T-helper 17 cell (primary cell): ENCODE results near the gene CYSLTR2. TPM values are rescaled to one million over a fixed set of nuclear protein-coding genes. Genes with fewer than 3 reads are reported as not detected.
"Not testable (repeated sequence)": the region's sequence is repeated elsewhere in the genome, so short reads cannot be mapped to it uniquely, and the experiment has no call there.

ENCODE experiments used
- ATAC-seq: fragments of 150-1000 bp; cut with Tn5 transposase; 2 replicates; pipeline ENCODE4 v1.10.0; 2021; ENCODE audit warnings: mild to moderate bottlenecking, moderate library complexity
- DNase-seq, 3 donors: peaks; one replicate each; pipeline versions ENCODE4 v3.0.0 to v3.0.0-alpha.2; 2020 to 2021
- H3K9me3 ChIP-seq: one replicate; pipeline ENCODE4 v1.7.0; 2013; ENCODE audit warnings: low read length, mild to moderate bottlenecking; ENCODE audit not compliant: control insufficient read depth, poor library complexity, severe bottlenecking
- H3K27ac Mint-ChIP-seq: one replicate; pipeline ENCODE4 v1.8.0; 2022; ENCODE audit warnings: mild to moderate bottlenecking, moderate library complexity, mixed read lengths
- H3K27me3 Mint-ChIP-seq: one replicate; pipeline ENCODE4 v1.8.0; 2022; ENCODE audit warnings: mixed read lengths
- H3K36me3 Mint-ChIP-seq: one replicate; pipeline ENCODE4 v1.8.0; 2022; ENCODE audit warnings: low read depth, mixed read lengths
- H3K4me1 Mint-ChIP-seq: one replicate; pipeline ENCODE4 v1.8.0; 2022; ENCODE audit warnings: mild to moderate bottlenecking, mixed read lengths
- H3K4me3 Mint-ChIP-seq: one replicate; pipeline ENCODE4 v1.8.0; 2022; ENCODE audit warnings: mild to moderate bottlenecking, moderate library complexity, mixed read lengths
- total RNA-seq, 4 donors: library from RNA in 2 of 4; stranded (reverse) in 2 of 4; gene quantifications; one replicate each; pipeline ENCODE4 v1.2.3 and lab custom pipeline; 2022 to 2026

The CYSLTR2 gene
- total RNA-seq, 2 donors from 2014 or later = 2.8 to 5.9 TPM

DNA sequence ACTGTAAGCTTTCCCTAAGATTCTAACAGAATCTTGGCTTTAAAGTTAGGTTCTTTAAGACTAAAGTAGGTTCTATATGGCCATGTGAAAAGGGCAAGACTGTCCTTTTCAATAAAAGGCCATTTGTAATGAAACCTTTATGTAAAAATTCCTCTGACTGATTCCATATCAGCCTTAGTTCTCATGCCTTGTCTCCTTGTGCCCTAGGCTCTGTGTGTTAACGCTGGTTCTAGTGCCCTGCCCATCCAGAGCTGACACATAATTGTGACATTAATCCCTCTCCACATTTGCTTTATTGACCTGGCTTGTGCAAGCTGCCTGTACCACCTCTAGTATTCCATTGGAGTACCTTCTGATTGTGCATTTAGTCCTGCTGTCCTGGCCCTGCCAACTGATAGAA is 28.2 kb downstream of the CYSLTR2 start:
- no peaks in the 10 kb centered on the region for H3K27me3 Mint-ChIP-seq
- ATAC-seq (no peak), DNase-seq (no peak)
- H3K36me3 Mint-ChIP-seq = peaks cover 6% of the 10 kb centered on the region
- no peak overlapping the region for H3K4me3 Mint-ChIP-seq
- H3K9me3 ChIP-seq = no peaks in the 10 kb centered on the region
- no peak overlapping the region for H3K27ac Mint-ChIP-seq
- H3K4me1 Mint-ChIP-seq = peaks cover 27% of the 10 kb centered on the region

DNA sequence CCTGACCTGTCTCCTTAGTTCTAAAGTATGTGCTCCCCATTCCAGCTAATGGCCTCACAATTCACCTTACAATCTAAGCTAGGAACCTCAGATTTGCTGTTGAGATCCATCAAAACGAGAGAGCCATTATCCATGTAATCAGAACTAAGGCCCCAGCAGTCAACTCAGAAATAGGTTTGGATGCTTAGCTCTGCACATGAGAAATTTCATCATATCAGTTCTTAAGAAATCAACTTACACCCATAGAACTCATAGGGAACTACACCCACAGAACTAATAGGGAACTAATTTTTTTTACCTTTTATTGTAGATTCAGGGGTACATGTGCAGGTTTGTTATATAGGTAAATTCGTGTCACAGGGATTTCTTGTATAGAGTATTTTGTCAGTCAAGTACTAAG is 28.7 kb downstream of the CYSLTR2 start:
- H3K27ac Mint-ChIP-seq = no peak overlapping the region

DNA sequence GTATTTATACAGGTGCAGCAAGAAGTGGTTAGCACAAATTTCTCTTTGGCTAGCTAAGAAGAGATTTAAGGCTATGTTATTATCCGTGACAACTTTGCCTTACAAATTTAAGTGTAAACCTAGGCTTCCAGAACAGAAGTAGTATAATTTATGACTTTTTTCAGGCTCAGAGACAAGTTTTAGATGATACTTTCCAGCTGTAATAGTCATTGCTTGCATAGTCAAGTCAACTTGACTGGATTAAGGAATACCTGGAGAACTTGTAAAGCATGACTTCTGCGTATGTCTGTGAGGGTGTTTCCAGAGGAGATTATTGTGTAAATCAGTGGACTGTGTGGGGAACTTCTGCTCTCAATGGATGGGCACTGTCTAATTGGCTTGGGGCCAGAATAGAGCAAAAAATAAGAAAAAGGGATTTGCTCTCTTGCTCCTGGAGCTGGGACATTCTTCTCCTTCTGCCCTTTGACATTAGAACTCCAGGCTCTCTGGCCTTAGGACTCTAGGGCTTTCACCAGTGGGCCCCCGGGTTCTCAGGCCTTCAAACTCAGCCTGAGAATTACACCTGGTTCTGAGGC is 33.0 kb downstream of the CYSLTR2 start:
- ATAC-seq (no peak), DNase-seq (no peak)
- no peaks in the 10 kb centered on the region for H3K27me3 Mint-ChIP-seq
- no peak overlapping the region for H3K4me3 Mint-ChIP-seq
- H3K9me3 ChIP-seq = no peaks in the 10 kb centered on the region
- H3K4me1 Mint-ChIP-seq = peaks cover 3% of the 10 kb centered on the region
- H3K36me3 Mint-ChIP-seq = peaks cover 4% of the 10 kb centered on the region
- H3K27ac Mint-ChIP-seq = no peak overlapping the region

More for the DNA sequence above, 28.7 kb downstream of the CYSLTR2 start:
- H3K36me3 Mint-ChIP-seq = peaks cover 2% of the 10 kb centered on the region
- no peak overlapping the region for H3K4me3 Mint-ChIP-seq
- no peaks in the 10 kb centered on the region for H3K27me3 Mint-ChIP-seq
- H3K9me3 ChIP-seq = no peaks in the 10 kb centered on the region
- peaks cover 22% of the 10 kb centered on the region for H3K4me1 Mint-ChIP-seq
- ATAC-seq (no peak), DNase-seq (no peak)

DNA sequence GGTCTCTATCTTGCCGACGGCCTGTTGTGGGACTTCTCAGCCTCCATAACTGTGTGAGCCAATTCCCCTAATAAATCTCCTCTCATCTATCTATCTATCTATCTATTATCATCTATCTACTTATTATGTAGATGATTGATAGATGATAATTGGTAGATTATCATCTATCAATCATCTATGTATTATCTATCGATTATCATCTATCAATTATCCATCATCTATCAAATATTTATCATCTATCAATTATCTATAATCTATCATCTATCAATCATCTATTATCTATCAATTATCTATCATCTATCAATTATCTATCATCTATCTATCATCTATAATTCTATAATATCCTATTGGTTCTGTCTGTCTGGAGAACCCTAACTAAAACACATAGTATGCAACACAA is 33.5 kb downstream of the CYSLTR2 start:
- no peak for DNase-seq
- peaks cover 4% of the 10 kb centered on the region for H3K36me3 Mint-ChIP-seq
- no peak for ATAC-seq
- H3K27me3 Mint-ChIP-seq = no peaks in the 10 kb centered on the region
- no peak overlapping the region for H3K4me3 Mint-ChIP-seq
- peaks cover under 1% of the 10 kb centered on the region for H3K4me1 Mint-ChIP-seq
- H3K9me3 ChIP-seq = no peaks in the 10 kb centered on the region
- H3K27ac Mint-ChIP-seq = no peak overlapping the region

DNA sequence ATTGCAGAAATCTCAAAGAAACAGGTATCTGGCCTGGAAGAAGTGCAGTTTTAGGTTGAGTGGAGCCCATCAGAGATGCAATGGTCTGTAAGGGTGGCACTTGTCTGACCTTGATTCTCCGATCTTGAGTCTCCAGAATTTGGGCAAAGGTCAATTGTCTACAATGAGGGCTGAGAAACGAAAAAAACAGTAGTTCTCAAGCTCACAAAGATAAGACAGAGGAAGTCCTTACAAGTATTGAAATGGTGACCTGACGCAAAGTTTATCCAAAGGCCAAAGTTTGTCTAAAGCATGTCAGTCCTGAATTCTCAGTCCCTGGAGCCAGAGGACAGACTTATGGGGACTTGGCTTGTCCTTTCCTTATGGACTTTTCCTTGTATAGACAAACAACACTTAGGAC is 40.3 kb downstream of the CYSLTR2 start:
- peaks cover 2% of the 10 kb centered on the region for H3K4me1 Mint-ChIP-seq
- no peak for ATAC-seq
- no peaks in the 10 kb centered on the region for H3K9me3 ChIP-seq
- H3K4me3 Mint-ChIP-seq = no peak overlapping the region
- peaks cover 6% of the 10 kb centered on the region for H3K36me3 Mint-ChIP-seq
- DNase-seq = no peak
- H3K27me3 Mint-ChIP-seq = no peaks in the 10 kb centered on the region
- no peak overlapping the region for H3K27ac Mint-ChIP-seq

DNA sequence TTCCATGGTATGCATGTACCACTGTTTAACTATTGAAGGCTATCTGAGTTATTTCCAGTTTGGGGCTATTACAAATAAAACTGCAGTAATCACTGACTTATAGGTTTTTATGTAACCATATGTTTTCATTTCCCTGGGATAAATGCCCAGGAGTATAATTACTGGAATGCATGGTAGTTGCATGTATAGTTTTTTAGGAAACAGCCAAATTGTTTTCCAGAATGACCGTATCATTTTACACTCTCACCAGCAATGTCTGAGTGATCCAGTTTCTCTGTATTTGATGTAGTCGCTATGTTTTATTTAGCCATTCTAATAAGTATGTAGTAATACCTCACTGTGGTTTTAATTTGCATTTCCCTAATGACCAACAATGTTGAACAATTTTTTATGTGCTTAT is 42.0 kb downstream of the CYSLTR2 start:
- Mint-ChIP-seq H3K36me3 (peaks cover 9% of the 10 kb centered on the region), H3K27me3 (no peaks in the 10 kb centered on the region), H3K27ac (no peak overlapping the region), H3K4me3 (no peak overlapping the region), H3K4me1 (peaks cover 2% of the 10 kb centered on the region)
- DNase-seq = no peak
- no peaks in the 10 kb centered on the region for H3K9me3 ChIP-seq
- no peak for ATAC-seq

DNA sequence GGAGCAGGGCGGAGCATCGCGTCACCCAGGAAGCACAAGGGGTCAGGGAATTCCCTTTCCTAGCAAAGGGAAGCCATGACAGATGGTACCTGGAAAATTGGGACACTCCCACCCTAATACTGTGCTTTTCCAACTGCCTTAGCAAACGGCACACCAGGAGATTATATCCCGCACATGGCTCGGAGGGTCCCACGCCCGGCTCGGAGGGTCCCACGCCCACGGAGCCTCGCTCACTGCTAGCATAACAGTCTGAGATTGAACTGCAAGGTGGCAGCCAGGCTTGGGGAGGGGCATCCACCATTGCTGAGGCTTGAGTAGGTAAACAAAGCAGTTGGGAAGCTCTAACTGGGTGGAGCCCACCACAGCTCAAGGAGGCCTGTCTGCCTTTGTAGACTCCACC is 42.9 kb downstream of the CYSLTR2 start:
- H3K27me3 Mint-ChIP-seq, H3K36me3 Mint-ChIP-seq, H3K9me3 ChIP-seq, H3K4me3 Mint-ChIP-seq, ATAC-seq, H3K4me1 Mint-ChIP-seq, H3K27ac Mint-ChIP-seq, DNase-seq: not testable (repeated sequence)

DNA sequence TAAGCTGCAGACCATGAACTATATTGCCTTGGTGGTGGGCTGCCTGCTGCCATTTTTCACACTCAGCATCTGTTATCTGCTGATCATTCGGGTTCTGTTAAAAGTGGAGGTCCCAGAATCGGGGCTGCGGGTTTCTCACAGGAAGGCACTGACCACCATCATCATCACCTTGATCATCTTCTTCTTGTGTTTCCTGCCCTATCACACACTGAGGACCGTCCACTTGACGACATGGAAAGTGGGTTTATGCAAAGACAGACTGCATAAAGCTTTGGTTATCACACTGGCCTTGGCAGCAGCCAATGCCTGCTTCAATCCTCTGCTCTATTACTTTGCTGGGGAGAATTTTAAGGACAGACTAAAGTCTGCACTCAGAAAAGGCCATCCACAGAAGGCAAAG is 53.7 kb downstream of the CYSLTR2 start:
- DNase-seq = no peak
- Mint-ChIP-seq H3K27ac (no peak overlapping the region), H3K4me1 (peaks cover 11% of the 10 kb centered on the region), H3K27me3 (no peaks in the 10 kb centered on the region), H3K36me3 (peaks cover 2% of the 10 kb centered on the region), H3K4me3 (no peak overlapping the region)
- H3K9me3 ChIP-seq = no peaks in the 10 kb centered on the region
- ATAC-seq = no peak

DNA sequence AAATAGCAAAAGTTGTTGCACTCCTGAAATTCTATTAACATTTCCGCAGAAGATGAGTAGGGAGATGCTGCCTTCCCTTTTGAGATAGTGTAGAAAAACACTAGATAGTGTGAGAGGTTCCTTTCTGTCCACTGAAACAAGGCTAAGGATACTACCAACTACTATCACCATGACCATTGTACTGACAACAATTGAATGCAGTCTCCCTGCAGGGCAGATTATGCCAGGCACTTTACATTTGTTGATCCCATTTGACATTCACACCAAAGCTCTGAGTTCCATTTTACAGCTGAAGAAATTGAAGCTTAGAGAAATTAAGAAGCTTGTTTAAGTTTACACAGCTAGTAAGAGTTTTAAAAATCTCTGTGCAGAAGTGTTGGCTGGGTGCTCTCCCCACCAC is 55.0 kb downstream of the CYSLTR2 start:
- Mint-ChIP-seq H3K36me3 (peaks cover 2% of the 10 kb centered on the region), H3K4me1 (peaks cover 7% of the 10 kb centered on the region), H3K27ac (no peak overlapping the region), H3K4me3 (no peak overlapping the region), H3K27me3 (no peaks in the 10 kb centered on the region)
- H3K9me3 ChIP-seq = no peaks in the 10 kb centered on the region
- ATAC-seq = no peak
- DNase-seq = no peak

DNA sequence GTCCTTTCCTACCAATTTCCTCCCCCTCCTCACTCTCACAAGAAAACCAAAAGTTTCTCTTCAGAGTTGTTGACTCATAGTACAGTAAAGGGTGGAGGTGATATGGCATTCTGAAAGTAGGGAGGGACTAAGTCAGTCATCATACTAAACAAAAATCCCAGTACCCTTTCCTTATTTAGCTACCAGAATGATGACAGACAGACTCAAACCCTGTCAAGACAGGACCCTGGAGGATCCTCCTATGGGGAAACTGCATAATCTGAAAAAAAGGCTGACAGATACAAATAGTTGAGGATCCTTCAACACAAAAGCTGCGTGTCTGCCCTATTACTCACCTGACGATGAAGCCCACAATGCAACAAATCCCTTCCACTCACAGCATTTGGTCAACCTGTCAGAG is 55.5 kb downstream of the CYSLTR2 start:
- no peak overlapping the region for H3K4me3 Mint-ChIP-seq
- DNase-seq = no peak
- H3K36me3 Mint-ChIP-seq = peaks cover 2% of the 10 kb centered on the region
- H3K9me3 ChIP-seq = no peaks in the 10 kb centered on the region
- no peaks in the 10 kb centered on the region for H3K27me3 Mint-ChIP-seq
- no peak overlapping the region for H3K27ac Mint-ChIP-seq
- peaks cover 7% of the 10 kb centered on the region for H3K4me1 Mint-ChIP-seq
- ATAC-seq = no peak

DNA sequence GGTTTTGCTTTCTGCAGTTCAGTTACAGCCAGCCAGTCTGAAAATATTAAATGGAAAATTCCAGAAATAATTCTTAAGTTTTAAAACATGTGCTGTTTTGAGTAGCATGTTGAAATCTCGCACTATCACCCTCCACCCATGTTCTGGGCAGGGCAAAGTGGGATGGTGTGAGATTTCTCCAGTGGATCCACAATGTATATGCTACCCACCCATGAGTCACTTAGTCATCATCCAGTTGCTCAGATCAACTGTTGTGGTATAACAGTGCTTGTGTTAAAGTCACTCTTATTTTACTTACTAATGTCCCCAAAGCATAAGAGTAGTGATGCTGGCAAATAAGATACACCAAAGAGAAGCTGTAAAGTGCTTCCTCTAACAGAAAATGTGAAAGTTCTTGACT is 56.4 kb downstream of the CYSLTR2 start:
- Mint-ChIP-seq H3K27ac (no peak overlapping the region), H3K4me1 (no peaks in the 10 kb centered on the region), H3K36me3 (peaks cover 2% of the 10 kb centered on the region), H3K4me3 (no peak overlapping the region), H3K27me3 (no peaks in the 10 kb centered on the region)
- H3K9me3 ChIP-seq = no peaks in the 10 kb centered on the region
- ATAC-seq = no peak
- DNase-seq = no peak

DNA sequence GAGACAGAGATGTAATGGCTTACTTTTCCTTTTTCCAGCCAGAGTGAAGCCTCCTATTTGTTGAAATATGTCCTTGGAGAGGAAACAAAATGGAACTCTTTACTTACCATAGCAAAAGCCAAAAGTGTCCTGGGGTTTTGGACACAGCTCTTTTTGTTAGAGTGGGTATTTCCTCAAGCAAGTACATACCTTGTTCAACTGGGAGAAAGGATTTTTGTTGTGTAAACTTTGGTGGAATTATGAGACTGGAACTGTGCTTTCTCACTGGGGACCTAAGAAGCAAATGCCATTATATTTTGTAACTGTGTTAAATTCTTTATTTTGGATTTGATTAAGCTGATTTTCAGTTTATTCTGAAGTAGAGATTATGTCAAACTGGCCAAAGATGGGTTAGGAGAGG is 58.4 kb downstream of the CYSLTR2 start:
- Mint-ChIP-seq H3K36me3 (peaks cover 2% of the 10 kb centered on the region), H3K27ac (no peak overlapping the region), H3K4me3 (no peak overlapping the region), H3K4me1 (no peaks in the 10 kb centered on the region), H3K27me3 (no peaks in the 10 kb centered on the region)
- no peaks in the 10 kb centered on the region for H3K9me3 ChIP-seq
- ATAC-seq = no peak
- DNase-seq = no peak

DNA sequence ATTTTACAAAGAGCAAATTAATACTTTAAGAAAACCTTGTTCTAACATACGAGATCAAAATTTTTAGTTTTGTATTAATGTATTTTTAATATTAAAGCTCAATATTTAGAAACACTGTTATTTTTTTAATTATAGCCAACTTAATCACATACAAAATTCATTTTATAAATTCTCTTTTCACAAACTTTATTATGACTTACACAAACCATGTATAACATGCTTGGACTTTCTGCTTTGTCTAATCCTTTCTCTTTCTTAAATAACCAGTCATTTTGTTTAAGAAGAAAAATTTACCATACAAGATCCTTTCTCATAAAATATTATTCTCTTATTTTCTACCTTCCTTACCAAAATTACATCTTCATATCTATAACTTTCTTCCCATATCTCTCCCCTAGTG is 62.2 kb downstream of the CYSLTR2 start:
- Mint-ChIP-seq H3K4me3 (no peak overlapping the region), H3K27ac (no peak overlapping the region), H3K36me3 (peaks cover 3% of the 10 kb centered on the region), H3K27me3 (no peaks in the 10 kb centered on the region), H3K4me1 (no peaks in the 10 kb centered on the region)
- ATAC-seq (no peak), DNase-seq (no peak)
- no peaks in the 10 kb centered on the region for H3K9me3 ChIP-seq

DNA sequence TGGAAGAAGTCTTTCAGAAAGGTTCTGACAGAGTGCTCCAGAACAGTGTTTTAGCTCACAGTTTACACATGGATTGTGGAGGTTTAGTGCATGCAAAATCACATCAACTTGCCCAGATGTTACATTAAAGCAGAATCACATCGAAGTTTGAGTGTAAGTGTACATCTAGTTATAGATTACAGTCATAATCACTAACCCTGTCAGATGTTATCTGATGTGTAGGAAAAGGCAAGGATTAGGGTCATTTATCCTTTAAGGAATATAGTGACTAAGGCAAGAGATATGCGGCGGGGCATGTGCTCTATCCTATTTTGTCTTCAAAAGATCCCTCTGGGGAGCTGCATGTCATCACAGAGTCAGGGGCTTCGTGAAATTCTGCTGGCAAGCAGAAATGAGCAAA is 66.9 kb downstream of the CYSLTR2 start:
- DNase-seq = no peak
- ATAC-seq = no peak
- Mint-ChIP-seq H3K27me3 (no peaks in the 10 kb centered on the region), H3K4me1 (no peaks in the 10 kb centered on the region), H3K27ac (no peak overlapping the region), H3K36me3 (peaks cover 3% of the 10 kb centered on the region), H3K4me3 (no peak overlapping the region)
- no peaks in the 10 kb centered on the region for H3K9me3 ChIP-seq
